Heart left ventricle (tissue), 13 donors: ENCODE data around the gene SLC44A5.

ENCODE experiments used
- CTCF ChIP-seq, 12 donors: fragments of 200-600 bp; sonication (generic) in 4 of 12; IDR thresholded peaks; one replicate each; pipeline versions ENCODE4 v1.5.0 to v1.8.0; 2018 to 2022; ENCODE audit warnings: antibody characterized with exemption in 12 of 12, mild to moderate bottlenecking in 5 of 12
- POLR2A ChIP-seq, 2 donors: fragments of 450-650 bp; IDR thresholded peaks; one replicate each; pipeline ENCODE4 v1.6.1; 2017; ENCODE audit warnings: antibody characterized with exemption in 2 of 2, mild to moderate bottlenecking in 2 of 2, moderate library complexity in 2 of 2
- donor health status: ischemic (EF 13 %, LVEDD 7.1; RV severe dilation, severe dysfunction).
- donor health status: DM: no; HTN: yes; CAD: no.
- donor health status: DM: no; HTN: no; CAD: no.
- donor health status: ischemic (EF 25% LVEDD 6.9; RV normal size, moderate dysfunction).
- donor health status: ischemic (EF 25% LVEDD 5.7; RV mildly dilated, moderate dysfunction).
- donor health status: ischemic (EF 35%, LVEDD 5.7; RV mildly dilated, moderate dysfunction).
- donor health status: nonischemic (EF 11% LVEDD 7.7; RV severe dilation, severe dysfunction).
- donor health status: DM: yes; HTN: yes; CAD: no.
- donor health status: PGD.
- donor health status: ischemic (EF 29% LVEDD 5.4; RV normal size, mild dysfunction).
- donor health status: nonischemic (EF 23%, LVEDD 6.1; RV moderate dilation, normal function).

- no peak for TF ChIP-seq CTCF (IDR thresholded peaks at IDR 0.05)
- no peak for TF ChIP-seq POLR2A (IDR thresholded peaks at IDR 0.05)
Measured at GRCh38 chr1:75400716-75401115, 210.2 kb downstream of the SLC44A5 start.
